Sigmoid colon (tissue), 7 donors: ENCODE results near the gene SCNN1B. TPM values are rescaled to one million over a fixed set of nuclear protein-coding genes. Genes with fewer than 3 reads are reported as not detected.
A peak's percentile ranks its signal among the peaks of the same experiment; 100 is the strongest.

Source experiments
- DNase-seq: peaks from one replicate; pipeline ENCODE4 v3.0.0-alpha.2; 2019
- H3K27ac ChIP-seq, 4 donors: fragments of 200-600 bp; sonication (generic); one replicate each; pipeline ENCODE4 v1.5.1; 2016 to 2019; ENCODE audit warnings: mild to moderate bottlenecking in 1 of 4
- H3K27me3 ChIP-seq, 3 donors: fragments of 200-600 bp; sonication (generic); one replicate each; pipeline ENCODE4 v1.5.1; 2019; ENCODE audit warnings: mild to moderate bottlenecking in 1 of 3
- H3K36me3 ChIP-seq, 4 donors: fragments of 200-600 bp; sonication (generic); one replicate each; pipeline ENCODE4 v1.5.1; 2016 to 2019
- H3K4me1 ChIP-seq, 4 donors: fragments of 200-600 bp; sonication (generic); one replicate each; pipeline ENCODE4 v1.5.1; 2017 to 2019
- H3K4me3 ChIP-seq, 4 donors: fragments of 200-600 bp; sonication (generic); one replicate each; pipeline ENCODE4 v1.5.1; 2017 to 2019; ENCODE audit warnings: mild to moderate bottlenecking in 2 of 4, moderate library complexity in 1 of 4
- H3K9me3 ChIP-seq, 4 donors: fragments of 200-600 bp in 3 of 4; sonication (generic) in 3 of 4; one replicate each; pipeline versions ENCODE4 v1.5.1 to v1.6.1; 2013 to 2019
- EP300 ChIP-seq, 4 donors: sonication (generic); formaldehyde crosslinking; IDR thresholded peaks; one replicate each; pipeline ENCODE4 v1.6.1; 2017; ENCODE audit warnings: antibody characterized with exemption in 4 of 4
- POLR2A ChIP-seq, 2 donors: fragments of 450-650 bp; IDR thresholded peaks; one replicate each; pipeline ENCODE4 v1.6.1; 2016; ENCODE audit warnings: antibody characterized with exemption in 2 of 2, mild to moderate bottlenecking in 2 of 2, moderate library complexity in 2 of 2
- POLR2AphosphoS5 ChIP-seq, 4 donors: sonication (generic); formaldehyde crosslinking; IDR thresholded peaks; one replicate each; pipeline ENCODE4 v1.6.1; 2017; ENCODE audit warnings: antibody characterized with exemption in 4 of 4
- WGBS, 2 donors: extraction: QIAGEN DNeasy Blood & Tissue Kit; methylation state at CpG; one replicate each; pipeline ENCODE4 v1.1.7; 2013; 5-methylcytosine and 5-hydroxymethylcytosine counted together
- intact Hi-C: fragments of 100-400 bp; cut with DNase I; formaldehyde crosslinking; loops from one replicate; pipeline ENCODE4 v1.15.1; 2023
- polyA plus RNA-seq, 3 donors: library from polyadenylated mRNA; stranded (reverse); fragments of 200-250 nt; gene quantifications; one replicate each; pipeline ENCODE4 v1.2.3, GENCODE V29; 2013
- total RNA-seq, 4 donors: library from RNA; depleted of rRNA; stranded (reverse); fragments of >200 nt; gene quantifications; one replicate each; pipeline ENCODE4 v1.1.0, GENCODE V29; 2016
- TF ChIP-seq, protein P1 (sequence below), 4 experiments: fragments of 450-650 bp in 3 of 4; fragments of 200-600 bp in 1 of 4; IDR thresholded peaks; one replicate each; pipeline ENCODE4 v1.5.1; 2016 to 2019; ENCODE audit warnings: antibody characterized with exemption in 4 of 4, mild to moderate bottlenecking in 3 of 4, moderate library complexity in 2 of 4
- donor health status: healthy with polysubstance abuse.
- donor health status: Bipolar disorder and iron deficiency.
- donor health status: healthy.

Gene SCNN1B
- total and polyA plus RNA-seq, 7 donors, result 1.7 to 212 (median 9.2) TPM

DNA sequence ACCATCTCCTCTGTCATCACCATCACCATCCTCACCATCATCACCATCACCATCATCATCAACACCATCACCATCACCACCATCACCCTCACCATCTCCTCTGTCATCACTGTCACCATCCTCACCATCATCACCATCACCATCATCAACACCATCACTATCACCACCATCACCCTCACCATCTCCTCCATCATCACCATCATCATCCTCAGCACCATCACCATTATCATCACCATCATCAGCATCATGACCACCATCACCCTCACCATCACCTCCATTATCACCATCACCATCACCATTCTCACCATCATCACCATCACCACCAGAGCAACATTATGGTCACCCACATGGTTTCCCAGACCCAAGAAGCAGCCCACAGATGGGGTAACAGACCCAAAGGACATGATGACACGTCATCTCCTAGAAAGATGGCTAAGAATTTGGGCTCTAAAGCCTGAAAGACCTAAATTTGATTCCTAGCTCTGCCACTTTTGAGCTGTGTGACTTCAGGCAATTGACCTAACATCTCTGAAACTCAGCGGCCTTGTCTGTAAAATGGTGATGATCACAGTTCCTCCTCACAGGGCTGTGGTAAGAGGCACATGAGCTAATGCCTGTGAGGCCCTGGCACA, 14.6 kb downstream of the SCNN1B start:
- TF ChIP-seq, protein P1, sequence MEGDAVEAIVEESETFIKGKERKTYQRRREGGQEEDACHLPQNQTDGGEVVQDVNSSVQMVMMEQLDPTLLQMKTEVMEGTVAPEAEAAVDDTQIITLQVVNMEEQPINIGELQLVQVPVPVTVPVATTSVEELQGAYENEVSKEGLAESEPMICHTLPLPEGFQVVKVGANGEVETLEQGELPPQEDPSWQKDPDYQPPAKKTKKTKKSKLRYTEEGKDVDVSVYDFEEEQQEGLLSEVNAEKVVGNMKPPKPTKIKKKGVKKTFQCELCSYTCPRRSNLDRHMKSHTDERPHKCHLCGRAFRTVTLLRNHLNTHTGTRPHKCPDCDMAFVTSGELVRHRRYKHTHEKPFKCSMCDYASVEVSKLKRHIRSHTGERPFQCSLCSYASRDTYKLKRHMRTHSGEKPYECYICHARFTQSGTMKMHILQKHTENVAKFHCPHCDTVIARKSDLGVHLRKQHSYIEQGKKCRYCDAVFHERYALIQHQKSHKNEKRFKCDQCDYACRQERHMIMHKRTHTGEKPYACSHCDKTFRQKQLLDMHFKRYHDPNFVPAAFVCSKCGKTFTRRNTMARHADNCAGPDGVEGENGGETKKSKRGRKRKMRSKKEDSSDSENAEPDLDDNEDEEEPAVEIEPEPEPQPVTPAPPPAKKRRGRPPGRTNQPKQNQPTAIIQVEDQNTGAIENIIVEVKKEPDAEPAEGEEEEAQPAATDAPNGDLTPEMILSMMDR (IDR thresholded peaks at IDR 0.05), result no peak
- TF ChIP-seq EP300 (IDR thresholded peaks at IDR 0.05) (peak in 2 of 4 donors; percentile 18 to 28), POLR2A (IDR thresholded peaks at IDR 0.05) (no peak), POLR2AphosphoS5 (IDR thresholded peaks at IDR 0.05) (peak in 1 of 4 donors; percentile 16)
- WGBS, 2 donors, result 32 to 66% methylated on average over 2 of the region's 2 CpGs
- intact Hi-C loops, result loop anchor here (5.0 to 10.0 kb wide), 2 partner anchors 106 to 132 kb away; partner anchors contain the start of gene SCNN1G
- peak overlapping the region in 3 of 4 donors; percentile 48 to 71 (median 59) for H3K27ac ChIP-seq
- H3K4me1 ChIP-seq, result peaks cover 0 to 17% (median 6%) of the 10 kb centered on the region in 4 donors
- H3K27me3 ChIP-seq, result no peaks in the 10 kb centered on the region
- no peaks in the 10 kb centered on the region for H3K9me3 ChIP-seq
- H3K36me3 ChIP-seq, result no peaks in the 10 kb centered on the region
- no peak for DNase-seq
- H3K4me3 ChIP-seq, result no peak overlapping the region

DNA sequence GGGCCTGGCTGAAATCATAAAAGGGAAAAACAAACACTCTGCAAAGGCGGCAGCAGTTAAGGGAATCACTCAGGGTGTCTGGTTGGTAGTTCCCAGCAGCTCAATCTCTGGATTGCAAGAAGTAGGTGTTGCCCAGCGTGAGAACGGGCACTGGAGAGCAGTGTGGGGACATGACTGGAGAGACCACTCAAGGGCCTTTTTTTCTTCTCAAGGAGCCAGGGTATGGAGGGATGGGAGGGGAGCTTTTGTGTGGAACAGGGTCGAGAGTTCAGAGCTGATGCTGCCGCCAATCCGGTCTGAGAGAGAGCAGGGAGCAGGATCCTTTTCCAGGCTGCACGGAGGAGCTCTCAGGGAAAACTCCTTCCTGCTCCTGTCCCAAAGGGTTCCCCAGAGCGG, 15.2 kb downstream of the SCNN1B start:
- peak; percentile 73 for DNase-seq
- Histone ChIP-seq H3K9me3 (no peaks in the 10 kb centered on the region), H3K27me3 (no peaks in the 10 kb centered on the region), H3K36me3 (no peaks in the 10 kb centered on the region), H3K27ac (peak overlapping the region in 3 of 4 donors; percentile 48 to 71 (median 59)), H3K4me1 (peaks cover 0 to 17% (median 6%) of the 10 kb centered on the region in 4 donors), H3K4me3 (peak overlapping the region in 1 of 4 donors; percentile 3)
- intact Hi-C loops, result loop anchor here (5.0 to 10.0 kb wide), 2 partner anchors 105 to 132 kb away; partner anchors contain the start of gene SCNN1G
- WGBS, 2 donors, result 9 to 50% methylated on average over 8 of the region's 8 CpGs
- TF ChIP-seq EP300 (IDR thresholded peaks at IDR 0.05), result no peak
- peak in 1 of 4 donors; percentile 42 for TF ChIP-seq POLR2AphosphoS5 (IDR thresholded peaks at IDR 0.05)
- TF ChIP-seq POLR2A (IDR thresholded peaks at IDR 0.05), result no peak
- TF ChIP-seq, protein P1 (IDR thresholded peaks at IDR 0.05), result no peak

- Histone ChIP-seq H3K4me1 (peaks cover 0 to 17% (median 6%) of the 10 kb centered on the region in 4 donors), H3K4me3 (peak overlapping the region in 1 of 4 donors; percentile 3), H3K36me3 (no peaks in the 10 kb centered on the region), H3K27ac (peak overlapping the region in 3 of 4 donors; percentile 48 to 71 (median 59)), H3K9me3 (no peaks in the 10 kb centered on the region), H3K27me3 (no peaks in the 10 kb centered on the region)
- TF ChIP-seq POLR2AphosphoS5 (IDR thresholded peaks at IDR 0.05) (no peak), EP300 (IDR thresholded peaks at IDR 0.05) (no peak), POLR2A (IDR thresholded peaks at IDR 0.05) (no peak)
- TF ChIP-seq, protein P1 (IDR thresholded peaks at IDR 0.05), result no peak
- WGBS, 2 donors, result 14 to 62% methylated on average over 2 of the region's 2 CpGs
- DNase-seq, result no peak
- intact Hi-C loops, result loop anchor here (5.0 to 10.0 kb wide), 2 partner anchors 105 to 133 kb away; partner anchors contain the start of gene SCNN1G
Measured at GRCh38 chr16:23317751-23318150, 15.6 kb downstream of the SCNN1B start.

GRCh38 chr16:23318639-23319038, 16.5 kb downstream of the SCNN1B start:
- H3K36me3 ChIP-seq, result no peaks in the 10 kb centered on the region
- no peaks in the 10 kb centered on the region for H3K27me3 ChIP-seq
- WGBS, 2 donors, result 26 to 73% methylated on average over 2 of the region's 2 CpGs
- TF ChIP-seq EP300 (IDR thresholded peaks at IDR 0.05) (no peak), POLR2AphosphoS5 (IDR thresholded peaks at IDR 0.05) (no peak), POLR2A (IDR thresholded peaks at IDR 0.05) (no peak)
- TF ChIP-seq, protein P1 (IDR thresholded peaks at IDR 0.05), result no peak
- no peaks in the 10 kb centered on the region for H3K9me3 ChIP-seq
- H3K4me3 ChIP-seq, result no peak overlapping the region
- peaks cover 0 to 18% (median 6%) of the 10 kb centered on the region in 4 donors for H3K4me1 ChIP-seq
- intact Hi-C loops, result loop anchor here (5.0 to 10.0 kb wide), 2 partner anchors 104 to 134 kb away; partner anchors contain the start of gene SCNN1G
- no peak for DNase-seq
- peak overlapping the region in 2 of 4 donors; percentile 48 to 71 for H3K27ac ChIP-seq
